HepG2 (cell line): ENCODE data around the gene MAPK10. TPM values are rescaled to one million over a fixed set of nuclear protein-coding genes. Genes with fewer than 3 reads are reported as not detected.

Experiments
- ATAC-seq: fragments of 200-7000 bp; cut with Tn5 transposase; 3 replicates; pipeline ENCODE4 v1.9.1; 2020; ENCODE audit warnings: mild to moderate bottlenecking, moderate library complexity
- BruUV-seq: library from RNA; stranded (reverse); fragments of 400-500 nt; replicated peaks from 2 replicates; lab custom pipeline; 2021; lab: Mats Ljungman, UMichigan
- CTCF ChIA-PET: fragments of 300-600 bp; formaldehyde crosslinking; extraction: SDS; loops from one replicate; lab custom pipeline; 2021; ENCODE audit warnings: low total read pairs, inconsistent platforms, low intra/inter-chr PET ratio; lab: Yijun Ruan, JAX
- POLR2A ChIA-PET: fragments of 350-600 bp; sonication (Branson Sonifier 250); formaldehyde crosslinking; loops from one replicate; lab custom pipeline; 2020; ENCODE audit warnings: antibody characterized with exemption, inconsistent platforms; lab: Yijun Ruan, JAX
- DNase-seq: peaks from one replicate; pipeline ENCODE4 v3.0.0-alpha.2; 2015; ENCODE audit warnings: low spot score
- FAIRE-seq: peaks from 3 replicates; lab custom pipeline; 2011; peaks lifted over from hg19 to GRCh38; lab: Jason Lieb, UNC
- H2AFZ ChIP-seq: one replicate; pipeline ENCODE4 v1.6.1; 2011; ENCODE audit warnings: low read length, inconsistent platforms
- H3K27ac ChIP-seq: fragments of 300-600 bp; 3 replicates; pipeline ENCODE4 v1.8.0; 2011; ENCODE audit warnings: mixed run types, mild to moderate bottlenecking, mixed read lengths, low read length, inconsistent platforms; ENCODE audit not compliant: insufficient read depth; ENCODE audit errors: extremely low read length
- H3K27me3 ChIP-seq, 2 experiments: fragments of 200-600 bp in 1 of 2; 2 replicates in 1 of 2; 3 replicates in 1 of 2; pipeline versions ENCODE4 v1.6.0 to v1.8.0; 2011; ENCODE audit warnings: low read length in 2 of 2, mild to moderate bottlenecking in 2 of 2, moderate library complexity in 2 of 2, inconsistent platforms in 1 of 2; ENCODE audit not compliant: insufficient read depth in 2 of 2, control insufficient read depth in 1 of 2
- H3K36me3 ChIP-seq, 2 experiments: fragments of 200-600 bp in 1 of 2; replicated peaks in 1 of 2; 2 replicates in 1 of 2; 3 replicates in 1 of 2; pipeline versions ENCODE4 v1.5.1 to v1.8.0; 2011; ENCODE audit warnings: low read length in 2 of 2, inconsistent platforms in 1 of 2; ENCODE audit not compliant: insufficient read depth in 2 of 2, control insufficient read depth in 1 of 2
- H3K4me1 ChIP-seq: 2 replicates; pipeline ENCODE4 v1.5.1; 2012; ENCODE audit warnings: low read length, inconsistent platforms; ENCODE audit not compliant: insufficient read depth
- H3K4me2 ChIP-seq: 2 replicates; pipeline ENCODE4 v1.6.0; 2011; ENCODE audit warnings: low read depth, low read length, inconsistent platforms
- H3K4me3 ChIP-seq, 3 experiments: fragments of 200-600 bp in 1 of 3; sonication (generic), shearing (Covaris generic) in 1 of 3; replicated peaks in 1 of 3; 2 replicates each; pipeline ENCODE4 v1.5.1; 2011 to 2016; ENCODE audit warnings: low read length in 3 of 3, inconsistent platforms in 2 of 3, low read depth in 2 of 3, mild to moderate bottlenecking in 2 of 3, control low read depth in 1 of 3, mixed read lengths in 1 of 3; ENCODE audit not compliant: insufficient read depth in 1 of 3
- H3K79me2 ChIP-seq: one replicate; pipeline ENCODE4 v1.6.1; 2011; ENCODE audit warnings: low read length, inconsistent platforms; ENCODE audit not compliant: insufficient read depth
- H3K9ac ChIP-seq: 2 replicates; pipeline ENCODE4 v1.6.0; 2011; ENCODE audit warnings: mild to moderate bottlenecking, low read depth, low read length, inconsistent platforms; ENCODE audit not compliant: insufficient read depth
- H3K9me3 ChIP-seq: 2 replicates; pipeline ENCODE4 v1.5.1; 2012; ENCODE audit warnings: mild to moderate bottlenecking, low read length
- H4K20me1 ChIP-seq: 2 replicates; pipeline ENCODE4 v1.6.0; 2011; ENCODE audit warnings: inconsistent platforms, mild to moderate bottlenecking, low read length, moderate library complexity; ENCODE audit not compliant: insufficient read depth
- ADNP ChIP-seq: sonication (generic); formaldehyde crosslinking; IDR thresholded peaks from 2 replicates; pipeline ENCODE4 v1.4.0; 2020; ENCODE audit warnings: missing genetic modification reagents
- ATF7 ChIP-seq, 2 experiments: fragments of 450-650 bp in 1 of 2; sonication (generic) in 1 of 2; formaldehyde crosslinking in 1 of 2; IDR thresholded peaks; 2 replicates each; pipeline versions ENCODE4 v1.4.0 to v1.6.1; 2016 to 2020; ENCODE audit warnings: antibody characterized with exemption in 1 of 2, mild to moderate bottlenecking in 1 of 2, missing genetic modification reagents in 1 of 2
- CBX5 ChIP-seq: sonication (generic); formaldehyde crosslinking; IDR thresholded peaks from 2 replicates; pipeline ENCODE4 v1.4.0; 2020; ENCODE audit warnings: missing genetic modification reagents, borderline replicate concordance
- HOXA9 ChIP-seq: sonication (generic); formaldehyde crosslinking; IDR thresholded peaks from 2 replicates; pipeline ENCODE4 v1.8.1; 2022; ENCODE audit warnings: missing genetic modification reagents, mild to moderate bottlenecking, moderate library complexity, borderline replicate concordance
- PAF1 ChIP-seq: IDR thresholded peaks from 2 replicates; pipeline ENCODE4 v1.6.1; 2016; ENCODE audit warnings: missing genetic modification reagents, missing compliant biosample characterization
- PRPF4 ChIP-seq: fragments of 200-400 bp; formaldehyde crosslinking; IDR thresholded peaks from 2 replicates; pipeline ENCODE4 v1.6.1; 2016; ENCODE audit warnings: low read length, low read depth; ENCODE audit not compliant: poor library complexity, severe bottlenecking
- RNF2 ChIP-seq: fragments of 450-650 bp; conservative IDR thresholded peaks from 2 replicates; pipeline ENCODE4 v1.6.1; 2016; ENCODE audit warnings: low read depth
- ZMYM4 ChIP-seq: sonication (generic); formaldehyde crosslinking; IDR thresholded peaks from 2 replicates; pipeline ENCODE4 v1.8.1; 2023; ENCODE audit warnings: mild to moderate bottlenecking, missing genetic modification reagents
- ZNF788 ChIP-seq: sonication (generic); formaldehyde crosslinking; IDR thresholded peaks from 2 replicates; pipeline ENCODE4 v1.5.0; 2020; ENCODE audit warnings: mild to moderate bottlenecking, missing genetic modification reagents, borderline replicate concordance
- whole genome bisulfite sequencing: methylation state at CpG from one replicate; pipeline ENCODE4 v1.1.6; 2017; ENCODE audit warnings: low lambda C conversion rate; 5-methylcytosine and 5-hydroxymethylcytosine counted together
- in situ Hi-C: cut with HindIII; loops from 2 replicates; pipeline ENCODE4 v1.10.0; 2017; ENCODE audit warnings: low pct_unique_long_range_greater_than_20kb; ENCODE audit not compliant: extremely low pct_ligation_motif_present
- intact Hi-C: fragments of 100-400 bp; cut with micrococcal nuclease; formaldehyde crosslinking; loops from one replicate; pipeline ENCODE4 v1.10.0; 2022; ENCODE audit not compliant: unreplicated experiment
- polyA plus RNA-seq, 8 experiments: library from polyadenylated mRNA; depleted of rRNA in 3 of 8; stranded (reverse) in 7 of 8; unstranded in 1 of 8; fragments of >200 nt; fragmentation: Illumina TruSeq in 4 of 8; extraction: Trizol in 4 of 8; gene quantifications; 2 replicates each; pipeline versions ENCODE4 v1.2.1 to v1.2.3, GENCODE V29; 2011 to 2016; ENCODE audit warnings: low read depth in 4 of 8, missing spikeins in 1 of 8, mixed read lengths in 1 of 8; ENCODE audit not compliant: insufficient read depth in 1 of 8
- total RNA-seq, 5 experiments: library from RNA; depleted of rRNA; stranded (reverse); fragments of >200 nt; fragmentation: Illumina TruSeq; extraction: Trizol; gene quantifications; 2 replicates each; pipeline ENCODE4 v1.2.3, GENCODE V29; 2016; ENCODE audit warnings: low read depth in 1 of 5
- TF ChIP-seq, protein P1 (sequence below): sonication (generic); formaldehyde crosslinking; IDR thresholded peaks from 2 replicates; pipeline ENCODE4 v1.9.0; 2021; ENCODE audit warnings: missing genetic modification reagents, mild to moderate bottlenecking, borderline replicate concordance
- TF ChIP-seq, protein P2 (sequence below): sonication (generic); formaldehyde crosslinking; IDR thresholded peaks from 2 replicates; pipeline ENCODE4 v1.4.0; 2020; ENCODE audit warnings: missing genetic modification reagents, borderline replicate concordance
- TF ChIP-seq, protein P3 (sequence below): sonication (generic); formaldehyde crosslinking; IDR thresholded peaks from 2 replicates; pipeline ENCODE4 v1.4.0; 2020; ENCODE audit warnings: missing genetic modification reagents
- TF ChIP-seq, protein P4 (sequence below): sonication (generic); formaldehyde crosslinking; IDR thresholded peaks from 2 replicates; pipeline ENCODE4 v1.8.0; 2022; ENCODE audit warnings: missing genetic modification reagents, mild to moderate bottlenecking, moderate library complexity, borderline replicate concordance

The MAPK10 gene
- total and polyA plus RNA-seq, 2 of the 13 experiments (the other 11 are each of a cell fraction or from before 2014, with no cell fraction given): not detected

DNA sequence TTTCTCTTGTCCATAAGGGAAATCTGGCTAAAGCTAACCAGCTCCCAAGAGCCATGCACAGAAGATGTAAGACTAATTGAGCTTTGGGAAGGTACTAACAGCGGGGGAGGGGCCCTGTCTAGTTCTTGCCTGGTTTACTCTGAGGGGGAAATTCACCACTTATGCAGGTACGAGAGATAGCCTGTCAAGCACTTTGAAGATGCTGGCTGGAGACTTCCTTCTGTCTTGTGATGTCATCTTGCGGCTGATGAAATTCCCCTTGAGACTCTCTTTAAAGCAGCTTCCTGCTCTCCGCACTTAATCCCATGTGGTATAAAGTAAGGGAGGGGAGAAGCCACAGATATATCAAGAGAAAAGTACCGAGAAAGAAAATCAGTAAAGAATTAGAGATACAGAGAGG lies 345.3 kb downstream of the MAPK10 start:
- 40% methylated on average over 5 of the region's 5 CpGs for WGBS
- in situ Hi-C loops (no loop called here), intact Hi-C loops (no loop called here)
- Histone ChIP-seq H3K27ac (no peak overlapping the region), H3K27me3 (no peaks in the 10 kb centered on the region), H3K4me1 (no peaks in the 10 kb centered on the region), H3K4me3 (no peak overlapping the region), H3K36me3 (no peaks in the 10 kb centered on the region), H3K9me3 (no peaks in the 10 kb centered on the region), H3K9ac (no peak overlapping the region), H3K79me2 (no peaks in the 10 kb centered on the region), H3K4me2 (no peak overlapping the region), H2AFZ (no peak overlapping the region), H4K20me1 (no peaks in the 10 kb centered on the region)
- POLR2A ChIA-PET: no interaction called here
- no peak for DNase-seq
- no peak for TF ChIP-seq ADNP
- TF ChIP-seq ZMYM4: no peak
- TF ChIP-seq PRPF4: no peak
- TF ChIP-seq RNF2: no peak
- TF ChIP-seq, protein P1, sequence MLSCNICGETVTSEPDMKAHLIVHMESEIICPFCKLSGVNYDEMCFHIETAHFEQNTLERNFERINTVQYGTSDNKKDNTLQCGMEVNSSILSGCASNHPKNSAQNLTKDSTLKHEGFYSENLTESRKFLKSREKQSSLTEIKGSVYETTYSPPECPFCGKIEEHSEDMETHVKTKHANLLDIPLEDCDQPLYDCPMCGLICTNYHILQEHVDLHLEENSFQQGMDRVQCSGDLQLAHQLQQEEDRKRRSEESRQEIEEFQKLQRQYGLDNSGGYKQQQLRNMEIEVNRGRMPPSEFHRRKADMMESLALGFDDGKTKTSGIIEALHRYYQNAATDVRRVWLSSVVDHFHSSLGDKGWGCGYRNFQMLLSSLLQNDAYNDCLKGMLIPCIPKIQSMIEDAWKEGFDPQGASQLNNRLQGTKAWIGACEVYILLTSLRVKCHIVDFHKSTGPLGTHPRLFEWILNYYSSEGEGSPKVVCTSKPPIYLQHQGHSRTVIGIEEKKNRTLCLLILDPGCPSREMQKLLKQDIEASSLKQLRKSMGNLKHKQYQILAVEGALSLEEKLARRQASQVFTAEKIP (CRISPR knock-in tag): no peak
- no peak for TF ChIP-seq PAF1 (CRISPR knock-in tag)
- TF ChIP-seq, protein P2, sequence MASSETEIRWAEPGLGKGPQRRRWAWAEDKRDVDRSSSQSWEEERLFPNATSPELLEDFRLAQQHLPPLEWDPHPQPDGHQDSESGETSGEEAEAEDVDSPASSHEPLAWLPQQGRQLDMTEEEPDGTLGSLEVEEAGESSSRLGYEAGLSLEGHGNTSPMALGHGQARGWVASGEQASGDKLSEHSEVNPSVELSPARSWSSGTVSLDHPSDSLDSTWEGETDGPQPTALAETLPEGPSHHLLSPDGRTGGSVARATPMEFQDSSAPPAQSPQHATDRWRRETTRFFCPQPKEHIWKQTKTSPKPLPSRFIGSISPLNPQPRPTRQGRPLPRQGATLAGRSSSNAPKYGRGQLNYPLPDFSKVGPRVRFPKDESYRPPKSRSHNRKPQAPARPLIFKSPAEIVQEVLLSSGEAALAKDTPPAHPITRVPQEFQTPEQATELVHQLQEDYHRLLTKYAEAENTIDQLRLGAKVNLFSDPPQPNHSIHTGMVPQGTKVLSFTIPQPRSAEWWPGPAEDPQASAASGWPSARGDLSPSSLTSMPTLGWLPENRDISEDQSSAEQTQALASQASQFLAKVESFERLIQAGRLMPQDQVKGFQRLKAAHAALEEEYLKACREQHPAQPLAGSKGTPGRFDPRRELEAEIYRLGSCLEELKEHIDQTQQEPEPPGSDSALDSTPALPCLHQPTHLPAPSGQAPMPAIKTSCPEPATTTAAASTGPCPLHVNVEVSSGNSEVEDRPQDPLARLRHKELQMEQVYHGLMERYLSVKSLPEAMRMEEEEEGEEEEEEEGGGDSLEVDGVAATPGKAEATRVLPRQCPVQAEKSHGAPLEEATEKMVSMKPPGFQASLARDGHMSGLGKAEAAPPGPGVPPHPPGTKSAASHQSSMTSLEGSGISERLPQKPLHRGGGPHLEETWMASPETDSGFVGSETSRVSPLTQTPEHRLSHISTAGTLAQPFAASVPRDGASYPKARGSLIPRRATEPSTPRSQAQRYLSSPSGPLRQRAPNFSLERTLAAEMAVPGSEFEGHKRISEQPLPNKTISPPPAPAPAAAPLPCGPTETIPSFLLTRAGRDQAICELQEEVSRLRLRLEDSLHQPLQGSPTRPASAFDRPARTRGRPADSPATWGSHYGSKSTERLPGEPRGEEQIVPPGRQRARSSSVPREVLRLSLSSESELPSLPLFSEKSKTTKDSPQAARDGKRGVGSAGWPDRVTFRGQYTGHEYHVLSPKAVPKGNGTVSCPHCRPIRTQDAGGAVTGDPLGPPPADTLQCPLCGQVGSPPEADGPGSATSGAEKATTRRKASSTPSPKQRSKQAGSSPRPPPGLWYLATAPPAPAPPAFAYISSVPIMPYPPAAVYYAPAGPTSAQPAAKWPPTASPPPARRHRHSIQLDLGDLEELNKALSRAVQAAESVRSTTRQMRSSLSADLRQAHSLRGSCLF (CRISPR knock-in tag): no peak
- TF ChIP-seq, protein P3, sequence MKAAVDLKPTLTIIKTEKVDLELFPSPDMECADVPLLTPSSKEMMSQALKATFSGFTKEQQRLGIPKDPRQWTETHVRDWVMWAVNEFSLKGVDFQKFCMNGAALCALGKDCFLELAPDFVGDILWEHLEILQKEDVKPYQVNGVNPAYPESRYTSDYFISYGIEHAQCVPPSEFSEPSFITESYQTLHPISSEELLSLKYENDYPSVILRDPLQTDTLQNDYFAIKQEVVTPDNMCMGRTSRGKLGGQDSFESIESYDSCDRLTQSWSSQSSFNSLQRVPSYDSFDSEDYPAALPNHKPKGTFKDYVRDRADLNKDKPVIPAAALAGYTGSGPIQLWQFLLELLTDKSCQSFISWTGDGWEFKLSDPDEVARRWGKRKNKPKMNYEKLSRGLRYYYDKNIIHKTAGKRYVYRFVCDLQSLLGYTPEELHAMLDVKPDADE: no peak
- TF ChIP-seq ATF7 (IDR thresholded peaks at IDR 0.05): no peak
- TF ChIP-seq ATF7 (CRISPR knock-in tag; IDR thresholded peaks at IDR 0.05): no peak
- TF ChIP-seq CBX5 (CRISPR knock-in tag): no peak
- TF ChIP-seq HOXA9 (CRISPR knock-in tag): no peak
- TF ChIP-seq, protein P4, sequence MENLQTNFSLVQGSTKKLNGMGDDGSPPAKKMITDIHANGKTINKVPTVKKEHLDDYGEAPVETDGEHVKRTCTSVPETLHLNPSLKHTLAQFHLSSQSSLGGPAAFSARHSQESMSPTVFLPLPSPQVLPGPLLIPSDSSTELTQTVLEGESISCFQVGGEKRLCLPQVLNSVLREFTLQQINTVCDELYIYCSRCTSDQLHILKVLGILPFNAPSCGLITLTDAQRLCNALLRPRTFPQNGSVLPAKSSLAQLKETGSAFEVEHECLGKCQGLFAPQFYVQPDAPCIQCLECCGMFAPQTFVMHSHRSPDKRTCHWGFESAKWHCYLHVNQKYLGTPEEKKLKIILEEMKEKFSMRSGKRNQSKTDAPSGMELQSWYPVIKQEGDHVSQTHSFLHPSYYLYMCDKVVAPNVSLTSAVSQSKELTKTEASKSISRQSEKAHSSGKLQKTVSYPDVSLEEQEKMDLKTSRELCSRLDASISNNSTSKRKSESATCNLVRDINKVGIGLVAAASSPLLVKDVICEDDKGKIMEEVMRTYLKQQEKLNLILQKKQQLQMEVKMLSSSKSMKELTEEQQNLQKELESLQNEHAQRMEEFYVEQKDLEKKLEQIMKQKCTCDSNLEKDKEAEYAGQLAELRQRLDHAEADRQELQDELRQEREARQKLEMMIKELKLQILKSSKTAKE: no peak
- no peak for TF ChIP-seq ZNF788
- FAIRE-seq: no peak
- BruUV-seq: no TSS peak
- ATAC-seq: no peak
- CTCF ChIA-PET: no interaction called here
